Astrocyte (in vitro differentiated cells and primary cell): Measurements from ENCODE around the gene IQGAP1. TPM values are rescaled to one million over a fixed set of nuclear protein-coding genes. Genes with fewer than 3 reads are reported as not detected.

Experiments
- DNase-seq: peaks from one replicate; pipeline ENCODE4 v3.0.0-alpha.2; 2010; ENCODE audit warnings: low read depth
- FAIRE-seq: peaks from 2 replicates; lab custom pipeline; 2011; peaks lifted over from hg19 to GRCh38; lab: Jason Lieb, UNC
- H2AFZ ChIP-seq: 2 replicates; pipeline ENCODE4 v1.6.0; 2012; ENCODE audit warnings: low read depth, low read length, inconsistent platforms
- H3K27ac ChIP-seq: 2 replicates; pipeline ENCODE4 v1.5.1; 2011; ENCODE audit warnings: low read depth, low read length, inconsistent platforms
- H3K27me3 ChIP-seq: 2 replicates; pipeline ENCODE4 v1.6.0; 2011; ENCODE audit warnings: low read length, inconsistent platforms; ENCODE audit not compliant: insufficient read depth
- H3K36me3 ChIP-seq: 2 replicates; pipeline ENCODE4 v1.5.1; 2011; ENCODE audit warnings: low read length, inconsistent platforms; ENCODE audit not compliant: insufficient read depth
- H3K4me1 ChIP-seq: 2 replicates; pipeline ENCODE4 v1.5.1; 2011; ENCODE audit warnings: low read length, inconsistent platforms; ENCODE audit not compliant: insufficient read depth
- H3K4me2 ChIP-seq: 2 replicates; pipeline ENCODE4 v1.6.0; 2012; ENCODE audit warnings: low read length, inconsistent platforms
- H3K4me3 ChIP-seq: 2 replicates; pipeline ENCODE4 v1.5.1; 2011; ENCODE audit warnings: low read depth, mild to moderate bottlenecking, low read length, inconsistent platforms; ENCODE audit not compliant: insufficient read depth
- H3K79me2 ChIP-seq: 2 replicates; pipeline ENCODE4 v1.6.0; 2012; ENCODE audit warnings: mild to moderate bottlenecking, low read length, inconsistent platforms; ENCODE audit not compliant: insufficient read depth
- H3K9ac ChIP-seq: 2 replicates; pipeline ENCODE4 v1.6.0; 2012; ENCODE audit warnings: mild to moderate bottlenecking, low read length, inconsistent platforms
- H3K9me3 ChIP-seq: 2 replicates; pipeline ENCODE4 v1.5.1; 2012; ENCODE audit warnings: low read depth, mild to moderate bottlenecking, low read length, inconsistent platforms; ENCODE audit not compliant: insufficient read depth
- H4K20me1 ChIP-seq: 2 replicates; pipeline ENCODE4 v1.6.0; 2012; ENCODE audit warnings: low read length, inconsistent platforms; ENCODE audit not compliant: insufficient read depth
- H3K27ac Mint-ChIP-seq: one replicate; pipeline ENCODE4 v1.8.0; 2021; ENCODE audit warnings: mild to moderate bottlenecking, mixed read lengths; ENCODE audit not compliant: unreplicated experiment
- H3K27me3 Mint-ChIP-seq: one replicate; pipeline ENCODE4 v1.8.0; 2021; ENCODE audit warnings: low read depth, mixed read lengths; ENCODE audit not compliant: unreplicated experiment
- H3K36me3 Mint-ChIP-seq: one replicate; pipeline ENCODE4 v1.8.0; 2021; ENCODE audit warnings: low read depth, mixed read lengths; ENCODE audit not compliant: unreplicated experiment
- H3K4me1 Mint-ChIP-seq: one replicate; pipeline ENCODE4 v1.8.0; 2021; ENCODE audit warnings: low read depth, mixed read lengths; ENCODE audit not compliant: unreplicated experiment
- H3K4me3 Mint-ChIP-seq: one replicate; pipeline ENCODE4 v1.8.0; 2021; ENCODE audit warnings: mild to moderate bottlenecking, moderate library complexity, mixed read lengths; ENCODE audit not compliant: unreplicated experiment
- H3K9me3 Mint-ChIP-seq: one replicate; pipeline ENCODE4 v1.8.0; 2021; ENCODE audit warnings: mild to moderate bottlenecking, mixed read lengths; ENCODE audit not compliant: unreplicated experiment
- EZH2 ChIP-seq: IDR thresholded peaks from 2 replicates; pipeline ENCODE4 v1.6.1; 2012; ENCODE audit warnings: mild to moderate bottlenecking, low read length, inconsistent platforms; ENCODE audit not compliant: insufficient read depth
- total RNA-seq: library from RNA; stranded (reverse); gene quantifications from 2 replicates; pipeline ENCODE4 v1.2.1, GENCODE V29; 2021
- TF ChIP-seq, protein P1 (sequence below): IDR thresholded peaks from 2 replicates; pipeline ENCODE4 v1.5.1; 2011; ENCODE audit warnings: low read depth, mild to moderate bottlenecking, inconsistent platforms, low read length, moderate library complexity; ENCODE audit not compliant: insufficient read depth

The IQGAP1 gene
- total RNA-seq, 1 donor from 2014 or later: 226 TPM

- peaks cover 73% of the 10 kb centered on the region for H3K36me3 ChIP-seq
Observed at GRCh38 chr15:90496791-90497190, 108.7 kb downstream of the IQGAP1 start.

DNA sequence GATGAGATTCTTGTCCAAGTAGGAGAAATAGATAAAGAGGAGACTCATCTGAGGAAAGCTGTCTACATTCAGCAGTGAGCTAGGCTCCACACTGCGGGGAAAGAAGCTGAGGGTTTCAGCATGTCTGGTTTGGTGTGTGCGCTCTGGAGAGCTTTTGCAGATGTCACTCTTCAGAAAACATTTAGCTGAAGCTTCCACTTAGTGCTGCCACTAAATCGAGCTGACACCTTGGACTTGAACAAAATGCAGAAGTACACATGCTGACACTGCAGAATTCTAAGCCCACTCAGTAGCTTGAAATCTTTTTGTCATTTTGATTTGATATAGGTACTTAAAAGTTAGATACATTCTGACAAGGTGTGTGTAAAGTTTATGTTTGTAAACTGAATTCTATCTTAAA is 109.3 kb downstream of the IQGAP1 start:
- TF ChIP-seq, protein P1, sequence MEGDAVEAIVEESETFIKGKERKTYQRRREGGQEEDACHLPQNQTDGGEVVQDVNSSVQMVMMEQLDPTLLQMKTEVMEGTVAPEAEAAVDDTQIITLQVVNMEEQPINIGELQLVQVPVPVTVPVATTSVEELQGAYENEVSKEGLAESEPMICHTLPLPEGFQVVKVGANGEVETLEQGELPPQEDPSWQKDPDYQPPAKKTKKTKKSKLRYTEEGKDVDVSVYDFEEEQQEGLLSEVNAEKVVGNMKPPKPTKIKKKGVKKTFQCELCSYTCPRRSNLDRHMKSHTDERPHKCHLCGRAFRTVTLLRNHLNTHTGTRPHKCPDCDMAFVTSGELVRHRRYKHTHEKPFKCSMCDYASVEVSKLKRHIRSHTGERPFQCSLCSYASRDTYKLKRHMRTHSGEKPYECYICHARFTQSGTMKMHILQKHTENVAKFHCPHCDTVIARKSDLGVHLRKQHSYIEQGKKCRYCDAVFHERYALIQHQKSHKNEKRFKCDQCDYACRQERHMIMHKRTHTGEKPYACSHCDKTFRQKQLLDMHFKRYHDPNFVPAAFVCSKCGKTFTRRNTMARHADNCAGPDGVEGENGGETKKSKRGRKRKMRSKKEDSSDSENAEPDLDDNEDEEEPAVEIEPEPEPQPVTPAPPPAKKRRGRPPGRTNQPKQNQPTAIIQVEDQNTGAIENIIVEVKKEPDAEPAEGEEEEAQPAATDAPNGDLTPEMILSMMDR: no peak
- TF ChIP-seq EZH2: no peak
- no peak overlapping the region for H3K9ac ChIP-seq
- peaks cover 19% of the 10 kb centered on the region for H3K36me3 Mint-ChIP-seq
- H3K36me3 ChIP-seq: peaks cover 73% of the 10 kb centered on the region
- no peak overlapping the region for H3K4me2 ChIP-seq
- no peak overlapping the region for H3K27ac Mint-ChIP-seq
- no peaks in the 10 kb centered on the region for H3K79me2 ChIP-seq
- no peak overlapping the region for H2AFZ ChIP-seq
- no peaks in the 10 kb centered on the region for H3K27me3 ChIP-seq
- no peaks in the 10 kb centered on the region for H3K9me3 Mint-ChIP-seq
- FAIRE-seq: no peak
- H3K27me3 Mint-ChIP-seq: no peaks in the 10 kb centered on the region
- H3K4me1 Mint-ChIP-seq: no peaks in the 10 kb centered on the region
- peaks cover 4% of the 10 kb centered on the region for H4K20me1 ChIP-seq
- H3K4me3 ChIP-seq: no peak overlapping the region
- H3K27ac ChIP-seq: no peak overlapping the region
- no peak overlapping the region for H3K4me3 Mint-ChIP-seq
- no peaks in the 10 kb centered on the region for H3K9me3 ChIP-seq
- no peaks in the 10 kb centered on the region for H3K4me1 ChIP-seq
- DNase-seq: no peak

More at GRCh38 chr15:90496791-90497190, 108.7 kb downstream of the IQGAP1 start:
- FAIRE-seq (no peak), DNase-seq (no peak)
- no peaks in the 10 kb centered on the region for H3K27me3 ChIP-seq
- H3K4me2 ChIP-seq: no peak overlapping the region
- Mint-ChIP-seq H3K27me3 (no peaks in the 10 kb centered on the region), H3K27ac (peak overlapping the region; percentile 87), H3K9me3 (no peaks in the 10 kb centered on the region), H3K4me3 (peak overlapping the region; percentile 24), H3K4me1 (no peaks in the 10 kb centered on the region), H3K36me3 (peaks cover 20% of the 10 kb centered on the region)
- H4K20me1 ChIP-seq: peaks cover 4% of the 10 kb centered on the region
- H3K4me1 ChIP-seq: no peaks in the 10 kb centered on the region
- H3K79me2 ChIP-seq: no peaks in the 10 kb centered on the region
- TF ChIP-seq EZH2: no peak
- TF ChIP-seq, protein P1: no peak
- H3K9me3 ChIP-seq: no peaks in the 10 kb centered on the region
- no peak overlapping the region for H2AFZ ChIP-seq
- no peak overlapping the region for H3K27ac ChIP-seq
- H3K9ac ChIP-seq: no peak overlapping the region
- no peak overlapping the region for H3K4me3 ChIP-seq

GRCh38 chr15:90497912-90498311 is 109.9 kb downstream of the IQGAP1 start:
- TF ChIP-seq EZH2: no peak
- TF ChIP-seq, protein P1: no peak
- no peaks in the 10 kb centered on the region for H3K79me2 ChIP-seq
- no peak overlapping the region for H3K4me3 ChIP-seq
- H2AFZ ChIP-seq: no peak overlapping the region
- no peaks in the 10 kb centered on the region for H3K27me3 Mint-ChIP-seq
- H4K20me1 ChIP-seq: peaks cover 4% of the 10 kb centered on the region
- H3K27me3 ChIP-seq: no peaks in the 10 kb centered on the region
- H3K9ac ChIP-seq: no peak overlapping the region
- H3K4me3 Mint-ChIP-seq: no peak overlapping the region
- no peak overlapping the region for H3K27ac ChIP-seq
- H3K9me3 Mint-ChIP-seq: no peaks in the 10 kb centered on the region
- H3K4me1 ChIP-seq: no peaks in the 10 kb centered on the region
- DNase-seq: no peak
- no peak overlapping the region for H3K4me2 ChIP-seq
- FAIRE-seq: no peak
- no peak overlapping the region for H3K27ac Mint-ChIP-seq
- peaks cover 69% of the 10 kb centered on the region for H3K36me3 ChIP-seq
- no peaks in the 10 kb centered on the region for H3K9me3 ChIP-seq
- no peaks in the 10 kb centered on the region for H3K4me1 Mint-ChIP-seq
- peaks cover 16% of the 10 kb centered on the region for H3K36me3 Mint-ChIP-seq
